ES-I3 (cell line): Measurements from ENCODE around the gene MYO3A.
A peak's percentile ranks its signal among the peaks of the same experiment; 100 is the strongest.

Source experiments
- H3K36me3 ChIP-seq: 2 replicates; pipeline ENCODE4 v1.6.1; 2013; ENCODE audit warnings: mild to moderate bottlenecking, low read length, control low read depth, moderate library complexity; ENCODE audit not compliant: insufficient read depth
- H3K4me1 ChIP-seq: 2 replicates; pipeline ENCODE4 v1.6.1; 2013; ENCODE audit warnings: mild to moderate bottlenecking, control low read depth, low read length; ENCODE audit not compliant: insufficient read depth
- H3K9ac ChIP-seq: 2 replicates; pipeline ENCODE4 v1.6.1; 2013; ENCODE audit warnings: low read depth, mild to moderate bottlenecking, low read length, moderate library complexity
- H3K9me3 ChIP-seq: 2 replicates; pipeline ENCODE4 v1.6.1; 2013; ENCODE audit warnings: mild to moderate bottlenecking, low read length, moderate library complexity; ENCODE audit not compliant: control insufficient read depth, insufficient read depth

Gene MYO3A

GRCh38 chr10:26198119-26198518, 264.1 kb downstream of the MYO3A start:
- Histone ChIP-seq H3K9ac (no peak overlapping the region), H3K9me3 (no peaks in the 10 kb centered on the region), H3K4me1 (0 out of 2 replicates have a peak, but pooled peaks cover 6% of the 10 kb centered on the region), H3K36me3 (no peaks in the 10 kb centered on the region)

- H3K9me3 ChIP-seq = no peaks in the 10 kb centered on the region
- H3K9ac ChIP-seq = no peak overlapping the region
- H3K36me3 ChIP-seq = no peaks in the 10 kb centered on the region
- 0 out of 2 replicates have a peak, but pooled peaks cover 6% of the 10 kb centered on the region for H3K4me1 ChIP-seq
These were observed 265.8 kb downstream of the MYO3A start for GRCh38 chr10:26199841-26200240.

- Histone ChIP-seq H3K9ac (no peak overlapping the region), H3K4me1 (no peaks in the 10 kb centered on the region)
These were observed 271.2 kb downstream of the MYO3A start for GRCh38 chr10:26205223-26205622.

GRCh38 chr10:26211781-26212444, 277.9 kb downstream of the MYO3A start:
- Histone ChIP-seq H3K4me1 (peaks cover 18% of the 10 kb centered on the region), H3K9me3 (no peaks in the 10 kb centered on the region), H3K36me3 (no peaks in the 10 kb centered on the region), H3K9ac (peak overlapping the region; percentile 29; the same call in 1 of the 2 replicates)

More at GRCh38 chr10:26205223-26205622, 271.2 kb downstream of the MYO3A start:
- Histone ChIP-seq H3K9me3 (no peaks in the 10 kb centered on the region), H3K36me3 (no peaks in the 10 kb centered on the region)

GRCh38 chr10:26212511-26212910, 278.5 kb downstream of the MYO3A start:
- Histone ChIP-seq H3K36me3 (no peaks in the 10 kb centered on the region), H3K9me3 (no peaks in the 10 kb centered on the region), H3K9ac (no peak overlapping the region; the same call in 1 of the 2 replicates), H3K4me1 (peaks cover 18% of the 10 kb centered on the region)

DNA sequence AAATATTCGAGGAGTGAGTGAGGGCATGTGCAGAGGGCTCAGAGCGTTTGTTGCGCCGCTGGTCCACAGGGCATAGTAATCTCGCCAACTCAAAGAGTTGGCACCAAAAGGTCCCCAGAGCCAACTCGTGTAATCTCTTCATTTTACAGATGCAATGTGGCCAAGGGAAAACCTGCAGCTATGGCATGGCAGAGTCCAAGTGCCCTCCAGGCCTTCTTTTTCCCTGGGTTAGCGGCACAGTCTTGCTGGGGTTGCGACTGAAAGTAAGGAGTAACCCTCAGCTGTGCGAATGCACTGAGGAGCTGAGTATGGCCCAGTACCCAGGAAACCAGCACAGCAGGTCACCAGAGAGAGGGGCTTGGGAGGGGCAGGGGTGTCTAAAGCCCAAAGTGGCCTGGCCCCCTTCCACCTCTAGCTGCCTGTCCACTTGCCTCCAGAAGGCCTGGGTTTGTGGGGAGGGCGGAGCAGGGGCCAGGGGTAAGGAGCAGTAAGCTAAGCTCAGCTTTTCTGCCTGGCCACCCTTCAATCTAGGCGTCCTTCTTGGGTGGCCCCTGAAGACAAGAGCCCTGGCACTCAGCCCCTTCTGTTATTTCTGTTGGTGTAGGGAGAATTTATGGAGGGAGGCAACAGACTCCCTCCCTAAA, 279.2 kb downstream of the MYO3A start:
- Histone ChIP-seq H3K36me3 (no peaks in the 10 kb centered on the region), H3K9ac (no peak overlapping the region)

GRCh38 chr10:26214004-26214403, 280.0 kb downstream of the MYO3A start:
- no peaks in the 10 kb centered on the region for H3K9me3 ChIP-seq
- no peaks in the 10 kb centered on the region for H3K36me3 ChIP-seq
- H3K4me1 ChIP-seq = peaks cover 18% of the 10 kb centered on the region
- H3K9ac ChIP-seq = peak overlapping the region; percentile 63; the same call in 1 of the 2 replicates

More for the DNA sequence above, 279.2 kb downstream of the MYO3A start:
- H3K9me3 ChIP-seq = no peaks in the 10 kb centered on the region
- H3K4me1 ChIP-seq = peaks cover 18% of the 10 kb centered on the region

GRCh38 chr10:26214551-26215395, 280.7 kb downstream of the MYO3A start:
- peaks cover 18% of the 10 kb centered on the region for H3K4me1 ChIP-seq
- no peaks in the 10 kb centered on the region for H3K36me3 ChIP-seq
- H3K9ac ChIP-seq = peak overlapping the region; percentile 63
- no peaks in the 10 kb centered on the region for H3K9me3 ChIP-seq

- Histone ChIP-seq H3K4me1 (peaks cover 18% of the 10 kb centered on the region), H3K9ac (peak overlapping the region; percentile 63), H3K9me3 (no peaks in the 10 kb centered on the region), H3K36me3 (no peaks in the 10 kb centered on the region)
These were observed 281.4 kb downstream of the MYO3A start for GRCh38 chr10:26215396-26215934.

GRCh38 chr10:26215935-26216584, 282.0 kb downstream of the MYO3A start:
- peaks cover 18% of the 10 kb centered on the region for H3K4me1 ChIP-seq
- no peaks in the 10 kb centered on the region for H3K36me3 ChIP-seq
- H3K9me3 ChIP-seq = no peaks in the 10 kb centered on the region
- peak overlapping the region; percentile 63; the same call in 1 of the 2 replicates for H3K9ac ChIP-seq

DNA sequence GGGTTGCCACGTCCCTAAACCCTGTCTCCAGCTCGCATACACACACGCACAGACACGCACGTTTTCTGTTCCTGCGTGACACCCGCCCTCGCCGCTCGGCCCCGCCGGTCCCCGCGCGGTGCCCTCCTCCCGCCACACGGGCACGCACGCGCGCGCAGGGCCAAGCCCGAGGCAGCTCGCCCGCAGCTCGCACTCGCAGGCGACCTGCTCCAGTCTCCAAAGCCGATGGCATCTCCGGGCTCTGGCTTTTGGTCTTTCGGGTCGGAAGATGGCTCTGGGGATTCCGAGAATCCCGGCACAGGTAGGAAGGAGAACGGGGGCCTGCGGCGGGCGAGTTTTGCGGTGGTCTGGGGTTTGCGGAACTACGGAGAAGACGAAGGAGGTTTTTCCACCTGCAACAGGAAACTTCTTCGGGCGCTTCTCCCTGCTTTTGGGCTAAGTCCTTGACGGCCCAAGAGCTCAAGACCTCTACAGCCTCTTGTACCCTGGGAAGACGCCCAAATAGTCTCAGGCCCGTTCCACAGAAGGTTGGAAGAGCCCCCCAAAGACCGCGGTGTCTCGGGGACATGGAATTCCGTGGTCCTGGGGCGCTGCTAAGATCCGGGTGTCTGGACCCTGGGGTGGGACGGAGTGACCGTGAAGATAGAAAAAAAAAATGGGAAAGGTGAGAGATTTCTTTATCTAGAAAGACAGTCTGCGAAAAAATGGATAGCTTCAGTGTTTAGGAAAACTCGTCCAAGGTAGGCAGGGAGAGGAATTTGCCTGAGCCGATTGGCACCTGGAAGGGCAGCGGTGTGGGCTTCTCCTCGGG, 282.8 kb downstream of the MYO3A start, which contains the start of gene GAD2:
TSS of gene GAD2 (plus strand) at position 190 of the 811 bp plus-strand sequence. CDS start at position 226, 36 bp downstream.
- peak within 1 kb of the TSS; percentile 63 for H3K9ac ChIP-seq
- H3K4me1 ChIP-seq = peaks cover 18% of the 10 kb centered on the region
- H3K36me3 ChIP-seq = no peaks in the 10 kb centered on the region
- H3K9me3 ChIP-seq = no peaks in the 10 kb centered on the region

DNA sequence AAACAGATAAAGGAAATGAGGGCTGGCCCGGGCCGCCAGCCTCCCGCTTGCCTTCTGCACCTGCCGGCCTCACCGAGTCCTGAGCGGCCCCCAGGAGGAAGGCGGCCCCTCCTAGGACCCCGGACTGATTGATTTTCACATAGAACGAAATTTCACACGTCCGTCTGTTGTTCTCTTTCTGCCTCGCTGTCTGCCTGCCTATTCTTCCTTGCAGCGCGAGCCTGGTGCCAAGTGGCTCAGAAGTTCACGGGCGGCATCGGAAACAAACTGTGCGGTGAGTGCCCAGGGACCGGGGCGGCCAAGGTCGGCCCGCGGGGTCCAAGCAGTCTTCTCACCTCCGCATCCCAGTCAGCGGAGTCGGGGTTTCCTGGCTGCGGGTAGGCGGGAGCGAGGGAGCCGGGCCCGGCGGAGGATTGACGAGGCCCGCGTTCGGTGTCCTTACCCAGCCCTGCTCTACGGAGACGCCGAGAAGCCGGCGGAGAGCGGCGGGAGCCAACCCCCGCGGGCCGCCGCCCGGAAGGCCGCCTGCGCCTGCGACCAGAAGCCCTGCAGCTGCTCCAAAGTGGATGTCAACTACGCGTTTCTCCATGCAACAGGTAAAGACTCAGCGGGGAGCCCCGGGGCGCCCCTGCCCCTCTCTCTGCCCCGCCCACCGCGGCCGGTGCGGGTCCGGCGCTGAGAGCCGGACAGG, 283.5 kb downstream of the MYO3A start:
- Histone ChIP-seq H3K36me3 (no peaks in the 10 kb centered on the region), H3K9ac (peak overlapping the region; percentile 63), H3K4me1 (peaks cover 13% of the 10 kb centered on the region), H3K9me3 (no peaks in the 10 kb centered on the region)

DNA sequence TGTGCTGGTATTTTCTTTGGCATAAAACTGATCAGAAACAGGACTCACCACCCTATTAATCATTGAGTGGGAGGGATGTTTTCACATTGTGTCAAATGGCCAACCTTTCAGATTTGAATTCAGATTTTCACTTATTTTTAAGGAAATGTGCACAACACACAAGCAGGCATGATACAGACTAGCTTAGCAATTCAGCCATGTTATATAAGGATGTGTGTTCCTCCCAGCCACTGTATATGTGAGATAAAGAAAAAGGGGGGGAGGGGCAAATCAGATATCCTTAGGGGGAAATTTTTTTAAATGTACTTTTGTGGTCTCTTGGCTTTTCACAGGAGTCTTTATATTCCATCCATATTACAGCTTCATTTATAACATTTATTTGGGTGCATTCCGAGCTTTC, 285.6 kb downstream of the MYO3A start:
- Histone ChIP-seq H3K9ac (no peak overlapping the region), H3K9me3 (no peaks in the 10 kb centered on the region), H3K36me3 (no peaks in the 10 kb centered on the region), H3K4me1 (no peaks in the 10 kb centered on the region; the same call in none of the 2 replicates)
